Measurements from ENCODE around the gene DPP10. TPM values are rescaled to one million over a fixed set of nuclear protein-coding genes. Genes with fewer than 3 reads are reported as not detected.

The DPP10 gene
- total RNA-seq, 1 donor from 2014 or later: not detected

DNA sequence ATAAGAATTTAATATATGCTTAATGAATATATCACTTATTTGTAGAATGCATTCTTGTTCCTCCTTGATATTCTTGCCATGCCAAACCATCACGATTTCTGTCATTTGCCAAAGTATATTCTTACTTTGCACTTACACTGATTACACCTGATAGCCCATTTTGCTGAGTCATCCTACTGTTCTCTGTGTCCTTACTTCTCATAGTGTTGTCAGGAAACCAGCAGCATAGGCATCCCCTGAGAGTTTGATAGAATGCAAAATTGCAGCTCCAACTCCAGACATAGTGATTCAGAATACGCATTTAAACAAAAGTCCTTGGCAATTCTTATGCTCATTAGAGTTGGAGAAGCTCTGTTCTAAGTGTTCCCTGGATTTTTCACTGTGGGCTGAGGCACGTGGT is 687.1 kb downstream of the DPP10 start:
- H3K9me3 ChIP-seq: no peaks in the 10 kb centered on the region
- TF ChIP-seq, protein P1, sequence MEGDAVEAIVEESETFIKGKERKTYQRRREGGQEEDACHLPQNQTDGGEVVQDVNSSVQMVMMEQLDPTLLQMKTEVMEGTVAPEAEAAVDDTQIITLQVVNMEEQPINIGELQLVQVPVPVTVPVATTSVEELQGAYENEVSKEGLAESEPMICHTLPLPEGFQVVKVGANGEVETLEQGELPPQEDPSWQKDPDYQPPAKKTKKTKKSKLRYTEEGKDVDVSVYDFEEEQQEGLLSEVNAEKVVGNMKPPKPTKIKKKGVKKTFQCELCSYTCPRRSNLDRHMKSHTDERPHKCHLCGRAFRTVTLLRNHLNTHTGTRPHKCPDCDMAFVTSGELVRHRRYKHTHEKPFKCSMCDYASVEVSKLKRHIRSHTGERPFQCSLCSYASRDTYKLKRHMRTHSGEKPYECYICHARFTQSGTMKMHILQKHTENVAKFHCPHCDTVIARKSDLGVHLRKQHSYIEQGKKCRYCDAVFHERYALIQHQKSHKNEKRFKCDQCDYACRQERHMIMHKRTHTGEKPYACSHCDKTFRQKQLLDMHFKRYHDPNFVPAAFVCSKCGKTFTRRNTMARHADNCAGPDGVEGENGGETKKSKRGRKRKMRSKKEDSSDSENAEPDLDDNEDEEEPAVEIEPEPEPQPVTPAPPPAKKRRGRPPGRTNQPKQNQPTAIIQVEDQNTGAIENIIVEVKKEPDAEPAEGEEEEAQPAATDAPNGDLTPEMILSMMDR (IDR thresholded peaks at IDR 0.05): no peak
- no peaks in the 10 kb centered on the region for H3K27me3 ChIP-seq
- no peak overlapping the region for H3K27ac ChIP-seq
- no peak for DNase-seq (ENCODE audit: low spot score in 2 of 2)
- H3K4me3 ChIP-seq: no peak overlapping the region
- intact Hi-C loops (cut with DNase I): no loop called here
- H3K36me3 ChIP-seq: no peaks in the 10 kb centered on the region
- H3K4me1 ChIP-seq: no peaks in the 10 kb centered on the region

- Histone ChIP-seq H3K4me3 (no peak overlapping the region), H3K27me3 (no peaks in the 10 kb centered on the region), H3K27ac (no peak overlapping the region), H3K36me3 (no peaks in the 10 kb centered on the region), H3K9me3 (no peaks in the 10 kb centered on the region), H3K4me1 (no peaks in the 10 kb centered on the region)
- TF ChIP-seq, protein P1 (IDR thresholded peaks at IDR 0.05): no peak
- DNase-seq (ENCODE audit: low spot score in 2 of 2): no peak
- intact Hi-C loops (cut with DNase I): no loop called here
Measured at GRCh38 chr2:115160531-115161080, 718.2 kb downstream of the DPP10 start.

DNA sequence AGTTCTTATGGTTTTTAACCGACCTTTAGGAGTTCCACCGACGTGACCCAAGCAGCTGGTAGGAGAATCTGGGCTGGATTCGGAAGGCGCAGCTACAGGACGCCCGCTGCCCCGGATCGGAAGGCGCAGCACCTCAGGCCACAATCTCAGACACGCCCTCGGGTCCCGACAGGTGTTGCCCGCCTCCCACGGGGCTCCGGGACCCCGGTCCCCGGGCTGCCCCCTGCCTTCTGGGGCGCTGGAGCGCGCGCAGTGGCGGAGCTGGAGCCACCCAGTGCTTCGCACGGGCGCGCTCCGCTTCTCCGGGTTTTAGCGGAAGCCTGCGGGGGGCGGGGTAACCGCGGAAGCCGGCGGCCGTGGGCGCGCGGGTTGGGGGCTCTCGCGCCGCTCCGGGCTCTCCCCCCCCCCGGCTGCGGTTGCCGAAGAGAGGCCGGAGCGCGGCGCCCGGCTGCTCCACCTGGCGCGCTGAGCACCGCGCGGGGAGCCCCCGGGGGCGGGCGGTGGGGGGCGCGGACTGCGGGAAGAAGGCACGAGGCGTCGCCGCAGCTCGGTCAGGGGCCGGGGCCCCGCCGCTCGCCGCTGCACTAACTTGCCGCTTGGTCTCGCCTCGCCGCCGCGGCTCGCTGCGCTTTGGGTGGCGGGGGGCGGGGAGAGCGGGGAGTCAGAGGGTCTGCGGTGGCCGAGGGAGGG is 718.8 kb downstream of the DPP10 start:
- Histone ChIP-seq H3K4me1 (no peaks in the 10 kb centered on the region), H3K9me3 (no peaks in the 10 kb centered on the region), H3K27me3 (no peaks in the 10 kb centered on the region), H3K27ac (no peak overlapping the region), H3K36me3 (no peaks in the 10 kb centered on the region), H3K4me3 (peak overlapping the region; percentile 28 to 45)
- DNase-seq (ENCODE audit: low spot score in 2 of 2): no peak
- TF ChIP-seq, protein P1 (IDR thresholded peaks at IDR 0.05): no peak
- intact Hi-C loops (cut with DNase I): no loop called here

DNA sequence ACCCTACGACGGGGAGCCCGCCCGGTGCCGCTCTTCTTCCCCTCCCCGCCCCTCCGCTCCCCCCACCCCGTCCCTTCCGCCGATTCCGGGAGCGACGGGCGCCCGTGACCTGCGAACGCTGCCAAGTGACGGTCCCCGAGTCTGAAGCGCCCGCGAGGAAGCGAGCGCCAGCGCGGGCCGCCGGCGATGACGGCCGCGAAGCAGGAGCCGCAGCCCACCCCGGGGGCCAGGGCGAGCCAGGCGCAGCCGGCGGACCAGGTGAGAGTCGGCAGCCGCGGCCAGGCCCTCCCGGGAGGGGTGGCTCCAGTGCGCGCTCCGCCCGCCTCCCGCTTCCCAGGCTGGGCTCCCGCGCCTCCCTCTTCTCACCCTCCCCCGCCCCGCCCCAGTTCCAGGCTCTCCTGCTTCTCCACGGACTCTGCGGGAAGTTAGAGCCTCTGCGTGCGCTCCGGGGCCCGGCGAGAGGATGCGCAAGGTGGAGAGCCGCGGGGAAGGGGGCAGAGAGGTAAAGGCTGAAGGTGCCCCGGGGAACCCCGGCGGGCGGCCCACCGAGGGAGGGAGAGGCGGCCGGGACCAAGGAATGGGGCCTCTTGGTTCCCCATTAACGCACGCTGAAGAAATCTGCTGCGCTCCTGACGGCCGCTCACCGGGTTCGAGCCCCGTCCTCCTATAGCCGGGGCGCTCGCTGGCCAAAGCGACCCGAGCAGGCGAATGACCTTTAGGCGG is 719.5 kb downstream of the DPP10 start:
- TF ChIP-seq, protein P1 (IDR thresholded peaks at IDR 0.05): no peak
- Histone ChIP-seq H3K36me3 (no peaks in the 10 kb centered on the region), H3K4me3 (peak overlapping the region; percentile 28 to 45), H3K27me3 (no peaks in the 10 kb centered on the region), H3K9me3 (no peaks in the 10 kb centered on the region), H3K4me1 (no peaks in the 10 kb centered on the region), H3K27ac (no peak overlapping the region)
- no peak for DNase-seq (ENCODE audit: low spot score in 2 of 2)
- intact Hi-C loops (cut with DNase I): no loop called here

GRCh38 chr2:115162494-115163293 is 720.3 kb downstream of the DPP10 start:
- DNase-seq (ENCODE audit: low spot score in 2 of 2): no peak
- no peaks in the 10 kb centered on the region for H3K4me1 ChIP-seq
- H3K9me3 ChIP-seq: no peaks in the 10 kb centered on the region
- intact Hi-C loops (cut with DNase I): no loop called here
- no peaks in the 10 kb centered on the region for H3K27me3 ChIP-seq
- TF ChIP-seq, protein P1 (IDR thresholded peaks at IDR 0.05): no peak
- H3K36me3 ChIP-seq: no peaks in the 10 kb centered on the region
- H3K4me3 ChIP-seq: peak overlapping the region in 1 of 2 donors; percentile 45
- no peak overlapping the region for H3K27ac ChIP-seq

Data from ascending aorta (tissue), 2 donors.